ENCODE measurements around the gene ATL3. TPM values are rescaled to one million over a fixed set of nuclear protein-coding genes. Genes with fewer than 3 reads are reported as not detected.

Gene ATL3
- total RNA-seq, 1 experiment from 2014 or later = 98.3 TPM

GRCh38 chr11:63609971-63610580 lies 61.1 kb downstream of the ATL3 start:
- peaks cover 70% of the 10 kb centered on the region for H3K79me2 ChIP-seq (ENCODE audit: low read depth)

DNA sequence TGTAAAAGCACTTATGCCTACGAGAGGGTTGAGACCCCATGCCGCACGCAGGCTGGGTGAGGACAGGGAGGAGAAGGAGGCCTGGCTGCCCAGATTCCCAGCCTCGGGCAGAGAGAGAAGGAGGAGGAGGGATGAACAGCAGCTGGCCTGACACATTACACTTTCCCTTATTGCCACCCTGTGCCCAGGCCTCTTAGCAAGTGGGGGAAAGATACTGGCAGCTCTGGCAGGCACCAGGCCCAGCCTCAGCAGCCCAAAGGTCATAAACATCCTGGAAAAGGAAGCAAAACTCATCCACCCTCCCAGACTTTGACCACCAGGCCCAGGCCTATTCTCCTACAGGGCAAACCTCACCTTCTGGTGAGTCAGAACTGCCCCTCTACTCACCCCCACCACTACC lies 61.6 kb downstream of the ATL3 start:
- intact Hi-C loops (cut with micrococcal nuclease; ENCODE audit: unreplicated experiment) = loop anchor here (5.0 kb wide), 1 partner anchor 63 kb away; the partner anchor contains the start of gene ATL3
- H2AFZ ChIP-seq = 0 out of 2 replicates have a peak overlapping the region, but pooled peaks have one; percentile 30
- peak overlapping the region; percentile 89 for H3K27ac ChIP-seq
- POLR2A ChIA-PET (ENCODE audit: unreplicated experiment) = no interaction called here
- BruUV-seq (replicated peaks) = no TSS peak
- H3K9me3 ChIP-seq (ENCODE audit: insufficient read depth, low read depth) = no peaks in the 10 kb centered on the region
- H3K27me3 ChIP-seq (ENCODE audit: insufficient read depth, low read depth) = no peaks in the 10 kb centered on the region
- H3K79me2 ChIP-seq (ENCODE audit: low read depth) = peaks cover 76% of the 10 kb centered on the region
- peak; percentile 53 to 68 for DNase-seq
- no peaks in the 10 kb centered on the region for H3K9me2 ChIP-seq (ENCODE audit: insufficient read depth)
- no peaks in the 10 kb centered on the region for H4K20me1 ChIP-seq (ENCODE audit: insufficient read depth)
- peaks cover 64% of the 10 kb centered on the region for H3K4me1 ChIP-seq (replicated peaks; ENCODE audit: insufficient read depth)
- CTCF ChIA-PET = interaction anchor here (0.5 to 0.7 kb wide), 2 partner anchors 45 to 46 kb away, joined by 4 to 9 read pairs; no protein-coding TSS in a partner anchor
- H3K4me3 ChIP-seq = peak overlapping the region; percentile 33; the same call in 1 of the 2 replicates
- peak overlapping the region; percentile 79 for H3K4me2 ChIP-seq
- TF ChIP-seq CTCF (conservative IDR thresholded peaks at IDR 0.05) = no peak
- no peak for TF ChIP-seq EZH2 (IDR thresholded peaks at IDR 0.05; ENCODE audit: low read depth)
- H3F3A ChIP-seq (ENCODE audit: insufficient read depth, low read depth) = peaks cover 50% of the 10 kb centered on the region; the same call in 1 of the 2 replicates
- no peaks in the 10 kb centered on the region for H3K36me3 ChIP-seq (ENCODE audit: low read depth)

More at GRCh38 chr11:63609971-63610580, 61.1 kb downstream of the ATL3 start:
- Histone ChIP-seq H2AFZ (0 out of 2 replicates have a peak overlapping the region, but pooled peaks have one; percentile 30), H3K27me3 (ENCODE audit: insufficient read depth, low read depth) (no peaks in the 10 kb centered on the region), H3K4me1 (replicated peaks; ENCODE audit: insufficient read depth) (peaks cover 64% of the 10 kb centered on the region), H3K4me3 (peak overlapping the region; percentile 74; the same call in 1 of the 2 replicates), H3K36me3 (ENCODE audit: low read depth) (no peaks in the 10 kb centered on the region), H3K9me3 (ENCODE audit: insufficient read depth, low read depth) (no peaks in the 10 kb centered on the region), H3K9me2 (ENCODE audit: insufficient read depth) (no peaks in the 10 kb centered on the region), H3F3A (ENCODE audit: insufficient read depth, low read depth) (peaks cover 52% of the 10 kb centered on the region; the same call in 1 of the 2 replicates), H3K4me2 (peak overlapping the region; percentile 79), H4K20me1 (ENCODE audit: insufficient read depth) (no peaks in the 10 kb centered on the region), H3K27ac (peak overlapping the region; percentile 89)
- TF ChIP-seq CTCF (conservative IDR thresholded peaks at IDR 0.05) = no peak
- no peak for TF ChIP-seq EZH2 (IDR thresholded peaks at IDR 0.05; ENCODE audit: low read depth)
- no TSS peak for BruUV-seq (replicated peaks)
- ChIA-PET POLR2A (ENCODE audit: unreplicated experiment) (no interaction called here), CTCF (interaction anchor here (0.5 kb wide), 1 partner anchor 46 kb away, joined by 9 read pairs; no protein-coding TSS in a partner anchor)
- peak in 1 of 2 experiments; percentile 17 for DNase-seq
- intact Hi-C loops (cut with micrococcal nuclease; ENCODE audit: unreplicated experiment) = loop anchor here (2.0 to 5.0 kb wide), 2 partner anchors 62 to 79 kb away; partner anchors contain the start of gene ATL3

DNA sequence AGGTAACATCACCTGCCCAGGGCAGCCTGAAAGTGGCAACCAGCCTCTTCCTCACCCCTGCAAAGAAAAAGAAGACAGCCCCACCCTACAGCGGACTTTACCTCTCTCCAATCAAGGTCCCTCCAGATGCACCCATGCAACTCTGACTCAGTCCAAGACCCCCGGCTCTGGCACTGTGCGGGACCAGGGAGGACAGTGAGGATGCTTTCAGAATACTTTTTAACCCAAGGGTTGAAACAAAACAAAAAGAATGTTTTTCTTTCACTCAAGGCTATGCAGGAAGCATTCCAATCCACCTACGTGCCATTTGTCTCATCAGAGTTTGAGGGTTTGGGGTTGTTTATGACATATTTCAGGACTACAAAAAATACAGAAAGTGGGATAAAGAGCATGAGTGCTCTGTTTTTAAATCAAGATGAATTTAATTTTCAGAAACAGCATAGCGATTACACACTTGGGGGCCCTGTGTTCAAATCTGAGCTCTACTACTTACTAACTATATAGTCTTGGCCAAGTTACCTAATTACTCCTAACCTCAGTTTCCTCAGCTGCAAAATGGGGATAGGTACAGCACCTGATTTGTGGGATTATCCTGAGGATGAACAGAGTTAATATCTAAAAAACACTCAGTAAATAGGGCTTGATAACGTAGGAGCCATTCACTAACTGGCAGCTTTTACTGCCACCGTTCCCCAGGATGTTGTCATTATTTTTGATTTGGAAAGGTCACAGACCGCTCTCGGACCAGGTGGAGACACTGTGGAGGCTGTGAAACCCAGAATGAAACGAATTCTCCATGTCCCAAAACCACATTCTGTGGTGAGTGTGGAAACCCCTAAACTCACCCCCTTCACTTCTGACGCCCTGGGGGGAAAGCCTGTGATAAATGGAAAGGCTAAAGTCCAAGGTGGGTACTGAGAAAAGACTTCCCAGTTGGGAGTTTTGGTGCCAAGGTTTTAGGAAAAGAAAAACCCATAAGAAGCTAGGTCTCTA lies 62.5 kb downstream of the ATL3 start:
- Histone ChIP-seq H3K27ac (peak overlapping the region; percentile 89), H3K36me3 (ENCODE audit: low read depth) (no peaks in the 10 kb centered on the region), H3K9me2 (ENCODE audit: insufficient read depth) (no peaks in the 10 kb centered on the region), H3K9me3 (ENCODE audit: insufficient read depth, low read depth) (no peaks in the 10 kb centered on the region), H4K20me1 (ENCODE audit: insufficient read depth) (no peaks in the 10 kb centered on the region), H3K4me1 (replicated peaks; ENCODE audit: insufficient read depth) (peaks cover 64% of the 10 kb centered on the region), H3K27me3 (ENCODE audit: insufficient read depth, low read depth) (no peaks in the 10 kb centered on the region), H3F3A (ENCODE audit: insufficient read depth, low read depth) (peaks cover 45% of the 10 kb centered on the region; the same call in 1 of the 2 replicates), H3K79me2 (ENCODE audit: low read depth) (peaks cover 81% of the 10 kb centered on the region), H3K4me3 (peak overlapping the region; percentile 33; the same call in 1 of the 2 replicates), H2AFZ (no peak overlapping the region), H3K4me2 (peak overlapping the region; percentile 79)
- CTCF ChIA-PET = interaction anchor here (0.6 to 0.7 kb wide), 2 partner anchors 44 to 685 kb away, joined by 4 to 6 read pairs; no protein-coding TSS in a partner anchor
- no peak for TF ChIP-seq EZH2 (IDR thresholded peaks at IDR 0.05; ENCODE audit: low read depth)
- no peak for TF ChIP-seq CTCF (conservative IDR thresholded peaks at IDR 0.05)
- intact Hi-C loops (cut with micrococcal nuclease; ENCODE audit: unreplicated experiment) = loop anchor here (1.0 to 5.0 kb wide), 3 partner anchors 27 to 64 kb away; partner anchors contain the start of gene ATL3
- POLR2A ChIA-PET (ENCODE audit: unreplicated experiment) = interaction anchor here (0.6 kb wide), 2 partner anchors 44 to 58 kb away, joined by 3 read pairs; no protein-coding TSS in a partner anchor
- DNase-seq = peak; percentile 70 to 92
- BruUV-seq (replicated peaks) = TSS peak; percentile 22

All from PC-9 (cell line).